SU-DHL-6 (cell line): Measurements from ENCODE around the gene ZFX.

Experiments used
- H2AFZ ChIP-seq: fragments of 200-600 bp; sonication (generic); 2 replicates; pipeline ENCODE4 v1.6.1; 2014; ENCODE audit warnings: low read depth, mild to moderate bottlenecking, moderate library complexity, mixed read lengths, antibody characterized with exemption, low read length; ENCODE audit not compliant: severe bottlenecking
- H3F3A ChIP-seq: fragments of 200-600 bp; shearing (Covaris generic); 2 replicates; pipeline ENCODE4 v1.6.0; 2016; ENCODE audit warnings: antibody characterized with exemption, mild to moderate bottlenecking; ENCODE audit not compliant: insufficient read depth
- H3K27ac ChIP-seq: fragments of 200-600 bp; sonication (generic); 2 replicates; pipeline ENCODE4 v1.5.1; 2016; ENCODE audit warnings: low read depth, mild to moderate bottlenecking, low read length, moderate library complexity, mixed read lengths
- H3K27me3 ChIP-seq: fragments of 200-600 bp; sonication (generic), shearing (Covaris generic); 2 replicates; pipeline ENCODE4 v1.6.0; 2014; ENCODE audit warnings: mild to moderate bottlenecking, low read length
- H3K36me3 ChIP-seq: fragments of 200-600 bp; sonication (generic); 2 replicates; pipeline ENCODE4 v1.6.1; 2014; ENCODE audit warnings: mild to moderate bottlenecking, low read length, mixed read lengths
- H3K4me2 ChIP-seq: fragments of 300-600, 200-600 bp; shearing (Covaris generic), sonication (generic); 2 replicates; pipeline ENCODE4 v1.6.0; 2014; ENCODE audit warnings: low read length, low read depth, mild to moderate bottlenecking; ENCODE audit not compliant: poor library complexity, severe bottlenecking
- H3K4me3 ChIP-seq: fragments of 200-600 bp; sonication (generic); 2 replicates; pipeline ENCODE4 v1.5.1; 2014; ENCODE audit warnings: antibody characterized with exemption, low read length, mild to moderate bottlenecking, mixed read lengths; ENCODE audit not compliant: insufficient read depth, poor library complexity, severe bottlenecking
- H3K79me2 ChIP-seq: fragments of 200-600 bp; sonication (generic); 2 replicates; pipeline ENCODE4 v1.6.1; 2014; ENCODE audit warnings: mild to moderate bottlenecking, low read length, moderate library complexity; ENCODE audit not compliant: insufficient read depth
- H3K9ac ChIP-seq: fragments of 200-600 bp; sonication (generic); 2 replicates; pipeline ENCODE4 v1.7.0; 2014; ENCODE audit warnings: mild to moderate bottlenecking, low read length
- H3K9me2 ChIP-seq: fragments of 200-600 bp; sonication (generic); replicated peaks from 2 replicates; pipeline ENCODE4 v1.6.1; 2014; ENCODE audit warnings: low read length; ENCODE audit not compliant: insufficient read depth
- H3K9me3 ChIP-seq: fragments of 200-600 bp; sonication (generic); 2 replicates; pipeline ENCODE4 v1.6.1; 2014; ENCODE audit warnings: low read length, mixed read lengths; ENCODE audit not compliant: insufficient read depth
- H4K20me1 ChIP-seq: fragments of 200-600 bp; sonication (generic); 2 replicates; pipeline ENCODE4 v1.6.1; 2014; ENCODE audit warnings: low read depth, mild to moderate bottlenecking, antibody characterized with exemption, low read length, moderate library complexity, mixed read lengths
- EZH2phosphoT487 ChIP-seq: fragments of 200-600 bp; sonication (generic), shearing (Covaris generic); conservative IDR thresholded peaks from 2 replicates; pipeline ENCODE4 v1.6.1; 2018; ENCODE audit warnings: mild to moderate bottlenecking, antibody characterized with exemption, low read length, moderate library complexity, mixed read lengths
- TF ChIP-seq, protein P1 (sequence below): fragments of 200-600 bp; sonication (generic); IDR thresholded peaks from one replicate; pipeline ENCODE4 v1.5.1; 2017; ENCODE audit warnings: antibody characterized with exemption, mild to moderate bottlenecking, low read length, moderate library complexity; ENCODE audit not compliant: insufficient read depth, poor library complexity, severe bottlenecking

Gene ZFX

DNA sequence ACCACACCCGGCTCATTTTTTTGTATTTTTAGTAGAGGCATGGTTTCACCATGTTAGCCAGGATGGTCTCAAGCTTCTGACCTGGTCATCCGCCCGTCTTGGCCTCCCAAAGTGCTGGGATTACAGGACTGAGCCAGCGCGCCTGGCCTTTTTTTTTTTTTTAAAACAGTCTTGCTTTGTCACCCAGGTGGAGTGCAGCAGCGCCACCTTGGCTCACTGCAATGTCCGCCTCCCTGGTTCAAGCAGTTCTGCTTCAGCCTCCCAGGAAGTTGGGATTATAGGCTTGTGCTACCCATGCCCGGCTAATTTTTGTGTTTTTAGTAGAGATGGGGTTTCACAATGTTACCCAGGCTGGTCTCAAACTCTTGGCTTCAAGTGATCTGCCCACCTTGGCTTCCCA, 28.9 kb downstream of the ZFX start:
- H3F3A ChIP-seq, result no peaks in the 10 kb centered on the region
- no peak for TF ChIP-seq EZH2phosphoT487
- TF ChIP-seq, protein P1, sequence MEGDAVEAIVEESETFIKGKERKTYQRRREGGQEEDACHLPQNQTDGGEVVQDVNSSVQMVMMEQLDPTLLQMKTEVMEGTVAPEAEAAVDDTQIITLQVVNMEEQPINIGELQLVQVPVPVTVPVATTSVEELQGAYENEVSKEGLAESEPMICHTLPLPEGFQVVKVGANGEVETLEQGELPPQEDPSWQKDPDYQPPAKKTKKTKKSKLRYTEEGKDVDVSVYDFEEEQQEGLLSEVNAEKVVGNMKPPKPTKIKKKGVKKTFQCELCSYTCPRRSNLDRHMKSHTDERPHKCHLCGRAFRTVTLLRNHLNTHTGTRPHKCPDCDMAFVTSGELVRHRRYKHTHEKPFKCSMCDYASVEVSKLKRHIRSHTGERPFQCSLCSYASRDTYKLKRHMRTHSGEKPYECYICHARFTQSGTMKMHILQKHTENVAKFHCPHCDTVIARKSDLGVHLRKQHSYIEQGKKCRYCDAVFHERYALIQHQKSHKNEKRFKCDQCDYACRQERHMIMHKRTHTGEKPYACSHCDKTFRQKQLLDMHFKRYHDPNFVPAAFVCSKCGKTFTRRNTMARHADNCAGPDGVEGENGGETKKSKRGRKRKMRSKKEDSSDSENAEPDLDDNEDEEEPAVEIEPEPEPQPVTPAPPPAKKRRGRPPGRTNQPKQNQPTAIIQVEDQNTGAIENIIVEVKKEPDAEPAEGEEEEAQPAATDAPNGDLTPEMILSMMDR, result no peak
- no peak overlapping the region for H2AFZ ChIP-seq
- no peaks in the 10 kb centered on the region for H4K20me1 ChIP-seq
- H3K4me2 ChIP-seq, result no peak overlapping the region
- no peaks in the 10 kb centered on the region; the same call in 1 of the 2 replicates for H3K36me3 ChIP-seq
- peaks cover 28% of the 10 kb centered on the region for H3K79me2 ChIP-seq
- H3K9ac ChIP-seq, result no peak overlapping the region
- no peaks in the 10 kb centered on the region for H3K9me3 ChIP-seq
- H3K4me3 ChIP-seq, result no peak overlapping the region
- no peak overlapping the region for H3K27ac ChIP-seq
- no peaks in the 10 kb centered on the region for H3K27me3 ChIP-seq
- H3K9me2 ChIP-seq, result no peaks in the 10 kb centered on the region

DNA sequence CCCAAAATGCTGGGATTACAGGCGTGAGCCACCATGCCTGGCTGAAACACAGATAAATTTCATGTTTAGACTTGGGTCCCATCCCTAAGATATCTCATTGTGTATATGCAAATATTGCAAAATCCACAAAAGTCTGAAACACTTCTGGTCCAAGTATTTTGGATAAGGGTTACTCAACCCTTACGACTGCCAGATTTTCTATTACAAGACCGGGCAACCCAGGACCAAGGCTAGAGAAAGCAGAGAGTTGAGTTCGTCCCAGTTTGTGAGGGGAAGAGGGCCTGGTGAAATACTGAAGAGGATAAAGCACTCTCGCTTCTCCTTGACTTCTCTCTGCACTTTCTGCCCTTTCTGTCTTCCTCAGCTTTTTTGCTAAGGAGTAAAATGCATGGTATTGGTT, 34.5 kb downstream of the ZFX start:
- H3F3A ChIP-seq, result no peaks in the 10 kb centered on the region
- no peak overlapping the region for H3K4me3 ChIP-seq
- H3K9me3 ChIP-seq, result no peaks in the 10 kb centered on the region
- no peak overlapping the region for H2AFZ ChIP-seq
- TF ChIP-seq, protein P1, result no peak
- no peak for TF ChIP-seq EZH2phosphoT487
- no peaks in the 10 kb centered on the region for H3K9me2 ChIP-seq
- peaks cover 72% of the 10 kb centered on the region for H3K79me2 ChIP-seq
- no peaks in the 10 kb centered on the region for H3K27me3 ChIP-seq
- no peak overlapping the region for H3K27ac ChIP-seq
- H4K20me1 ChIP-seq, result 0 out of 2 replicates have a peak, but pooled peaks cover 3% of the 10 kb centered on the region
- H3K36me3 ChIP-seq, result no peaks in the 10 kb centered on the region; the same call in 1 of the 2 replicates
- H3K9ac ChIP-seq, result no peak overlapping the region
- no peak overlapping the region for H3K4me2 ChIP-seq

DNA sequence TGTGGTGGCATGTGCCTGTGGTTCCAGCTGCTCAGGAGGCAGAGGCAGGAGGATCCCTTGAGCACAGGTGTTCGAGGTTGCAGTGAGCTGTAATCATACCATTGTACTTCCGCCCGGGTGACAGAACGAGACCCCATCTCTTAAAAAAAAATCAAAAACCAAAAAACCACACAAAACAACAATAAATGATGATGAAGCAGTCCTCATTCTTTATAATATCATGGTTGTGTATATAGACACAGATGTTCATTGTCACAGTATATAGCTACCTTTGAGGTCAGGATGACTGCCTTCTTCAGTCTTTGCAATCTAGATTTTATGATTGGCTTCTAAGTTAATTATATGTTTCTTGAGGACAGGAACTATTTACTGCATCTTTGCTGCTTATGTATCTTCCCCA, 37.0 kb downstream of the ZFX start:
- H3K9me3 ChIP-seq, result no peaks in the 10 kb centered on the region
- 0 out of 2 replicates have a peak, but pooled peaks cover 3% of the 10 kb centered on the region for H4K20me1 ChIP-seq
- H3K4me3 ChIP-seq, result no peak overlapping the region
- no peaks in the 10 kb centered on the region for H3K9me2 ChIP-seq
- H2AFZ ChIP-seq, result no peak overlapping the region
- peaks cover 84% of the 10 kb centered on the region for H3K79me2 ChIP-seq
- no peaks in the 10 kb centered on the region for H3K36me3 ChIP-seq
- H3K27me3 ChIP-seq, result no peaks in the 10 kb centered on the region
- no peak overlapping the region for H3K27ac ChIP-seq
- H3K4me2 ChIP-seq, result no peak overlapping the region
- no peaks in the 10 kb centered on the region for H3F3A ChIP-seq
- H3K9ac ChIP-seq, result no peak overlapping the region
- TF ChIP-seq, protein P1, result no peak
- no peak for TF ChIP-seq EZH2phosphoT487
